ENCODE data around the gene VPS51.

- TF ChIP-seq CEBPB (IDR thresholded peaks at IDR 0.05; ENCODE audit: low read depth) (no peak), MAX (IDR thresholded peaks at IDR 0.05) (no peak), POLR2AphosphoS5 (IDR thresholded peaks at IDR 0.05; ENCODE audit: low read depth, low read length) (no peak), ZFX (IDR thresholded peaks at IDR 0.05) (no peak), SP1 (IDR thresholded peaks at IDR 0.05; ENCODE audit: low read depth) (no peak), ZNF274 (IDR thresholded peaks at IDR 0.05; ENCODE audit: low read depth, low read length) (no peak), CTCF (IDR thresholded peaks at IDR 0.05 in 2 of 3, conservative IDR thresholded peaks at IDR 0.05 in 1 of 3; ENCODE audit: borderline replicate concordance in 1 of 3, insufficient read depth in 1 of 3, low read depth in 2 of 3, low read length in 2 of 3) (no peak), POLR2A (IDR thresholded peaks at IDR 0.05; ENCODE audit: borderline replicate concordance, extremely low read depth, insufficient read depth, insufficient read length) (no peak), EGR1 (IDR thresholded peaks at IDR 0.05; ENCODE audit: low read depth) (no peak), EZH2 (IDR thresholded peaks at IDR 0.05) (no peak), SRF (IDR thresholded peaks at IDR 0.05; ENCODE audit: low read depth) (no peak), RAD21 (IDR thresholded peaks at IDR 0.05; ENCODE audit: low read depth) (no peak)
Observed at GRCh38 chr11:65135633-65136145, 39.7 kb downstream of the VPS51 start.

Data from HCT116 (cell line).